Brain pericyte (primary cell): ENCODE measurements around the gene CRYBA1.
A peak's percentile ranks its signal among the peaks of the same experiment; 100 is the strongest.
"Not testable (repeated sequence)": the region's sequence is repeated elsewhere in the genome, so short reads cannot be mapped to it uniquely, and the experiment has no call there.

Source experiments
- DNase-seq: peaks from one replicate; pipeline ENCODE4 v3.0.0-alpha.2; 2012; ENCODE audit warnings: low read depth, low spot score

CRYBA1 gene

GRCh38 chr17:29238133-29238850 lies 8.4 kb upstream of the CRYBA1 start:
- no peak for DNase-seq

DNA sequence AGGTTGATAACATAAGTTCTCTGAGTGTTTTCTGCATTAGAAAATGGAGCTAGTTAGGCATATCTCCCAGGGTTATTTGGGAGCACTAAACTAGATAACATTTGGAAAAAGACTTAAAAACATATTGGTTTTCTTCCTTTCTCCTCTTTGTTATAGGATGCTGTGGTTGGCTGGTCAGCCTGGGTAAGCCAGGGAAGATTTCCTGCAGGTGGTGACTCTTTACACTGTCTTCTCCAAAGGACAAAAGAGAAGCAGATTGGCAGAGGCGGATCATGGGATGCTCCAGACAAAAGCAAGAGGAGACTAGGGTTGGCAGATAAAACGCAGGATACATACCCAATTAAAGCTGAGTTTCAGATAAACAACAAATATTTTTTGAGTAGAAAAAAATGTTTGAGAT lies 6.2 kb upstream of the CRYBA1 start:
- no peak for DNase-seq

DNA sequence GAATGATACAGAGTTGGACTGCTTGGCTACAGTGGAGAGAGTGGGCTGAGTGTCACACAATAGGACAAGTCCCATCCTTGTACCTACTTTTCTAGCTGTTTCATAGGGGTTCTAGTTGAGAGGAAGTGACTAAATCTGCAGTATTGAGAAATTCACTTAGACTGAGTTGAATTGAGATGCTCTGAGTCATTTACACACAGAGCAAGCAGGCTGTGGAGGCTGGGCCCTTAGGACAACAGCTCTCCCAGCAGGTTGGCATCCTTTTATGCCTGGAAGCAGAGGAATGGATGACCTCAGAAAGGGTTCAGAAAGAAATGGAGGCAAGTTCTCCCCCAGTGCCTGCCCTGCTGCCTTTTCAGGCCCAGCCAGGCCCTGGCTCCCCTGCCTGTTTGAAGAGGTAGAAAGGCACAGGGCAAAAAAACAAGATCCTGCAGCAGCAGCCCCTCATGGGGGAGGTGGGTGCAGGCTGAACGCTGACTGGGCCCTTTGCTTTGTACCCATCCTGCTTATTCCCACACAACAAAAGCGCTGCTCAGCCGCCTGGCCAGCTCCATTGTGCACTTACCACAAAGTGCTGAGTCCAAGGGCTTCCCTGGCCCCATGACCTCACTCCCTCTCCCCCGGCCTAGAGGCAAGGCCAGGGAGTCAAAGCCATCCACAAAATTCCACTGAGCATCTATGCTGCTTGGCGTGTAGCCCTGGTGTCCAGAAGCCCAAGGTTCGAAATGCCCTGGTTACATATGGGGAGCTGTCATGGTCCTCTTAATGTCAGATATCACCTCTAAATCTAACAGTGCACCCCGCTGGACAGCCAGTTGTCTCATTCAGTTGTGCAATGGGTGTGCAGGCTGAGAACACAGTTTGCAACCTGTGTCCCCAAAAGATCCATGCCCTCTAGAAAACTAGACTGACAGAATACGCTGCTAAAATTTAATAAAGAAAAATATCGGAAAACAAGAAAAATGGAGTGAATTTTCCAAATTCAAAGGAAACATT lies 5.4 kb upstream of the CRYBA1 start:
- DNase-seq: peak; percentile 91

GRCh38 chr17:29242051-29242450 lies 4.6 kb upstream of the CRYBA1 start:
- no peak for DNase-seq

DNA sequence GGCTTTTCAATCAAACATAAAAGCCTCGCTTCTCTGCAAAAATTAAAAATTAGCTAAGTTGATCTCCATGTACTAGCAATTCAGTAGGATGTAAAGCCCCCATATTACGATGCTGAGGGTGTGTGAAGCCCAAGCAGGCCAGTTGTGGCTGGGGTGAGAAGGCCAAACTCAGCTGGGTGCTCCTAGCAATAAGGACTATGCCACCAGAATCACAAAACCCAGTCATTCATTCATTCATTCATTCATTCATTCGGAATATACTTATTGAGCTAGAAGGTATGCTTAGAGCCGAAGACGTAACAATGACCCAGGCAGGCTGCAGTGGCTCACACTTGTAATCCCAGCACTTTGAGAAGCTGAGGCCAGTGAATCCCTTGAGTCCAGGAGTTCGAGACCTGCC lies 3.9 kb upstream of the CRYBA1 start:
- no peak for DNase-seq

DNA sequence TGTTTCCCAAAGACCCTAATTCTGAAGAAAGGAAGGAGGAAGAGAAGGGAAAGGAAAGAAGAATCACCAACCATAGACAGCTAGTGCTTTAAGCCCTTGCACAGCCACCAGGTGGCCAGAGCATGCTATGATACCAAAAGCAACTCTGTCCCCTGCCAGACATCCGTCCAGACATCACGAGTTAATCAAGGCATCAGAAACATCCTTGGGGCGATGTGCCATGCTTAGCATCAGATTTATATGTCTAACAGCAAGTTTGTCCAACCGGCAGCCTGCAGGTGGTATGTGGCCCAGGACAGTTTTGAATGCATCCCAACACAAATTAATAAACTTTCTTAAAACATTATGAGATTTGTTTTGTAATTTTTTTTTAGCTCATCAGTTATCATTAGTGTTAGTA lies 2.9 kb upstream of the CRYBA1 start:
- no peak for DNase-seq

DNA sequence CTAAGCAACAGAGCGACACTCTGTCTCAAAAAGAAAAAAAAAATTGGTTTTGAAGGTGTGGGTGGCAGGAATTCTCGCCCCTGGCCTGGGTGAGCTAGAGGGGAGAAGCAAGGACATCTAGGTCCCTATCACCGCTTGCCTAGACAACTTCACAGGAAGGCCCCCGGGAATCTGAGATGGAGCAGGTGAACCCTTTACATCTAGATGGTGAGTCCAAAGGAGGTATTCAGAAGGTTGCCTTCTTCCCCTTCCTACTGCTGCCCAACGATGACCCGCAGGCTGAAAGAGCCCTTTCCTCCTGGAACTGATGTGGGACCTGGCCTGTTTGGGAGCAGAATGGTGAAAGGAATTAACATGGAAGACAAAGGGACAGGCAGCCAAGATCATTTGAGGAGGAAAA lies 1.3 kb upstream of the CRYBA1 start:
- no peak for DNase-seq

DNA sequence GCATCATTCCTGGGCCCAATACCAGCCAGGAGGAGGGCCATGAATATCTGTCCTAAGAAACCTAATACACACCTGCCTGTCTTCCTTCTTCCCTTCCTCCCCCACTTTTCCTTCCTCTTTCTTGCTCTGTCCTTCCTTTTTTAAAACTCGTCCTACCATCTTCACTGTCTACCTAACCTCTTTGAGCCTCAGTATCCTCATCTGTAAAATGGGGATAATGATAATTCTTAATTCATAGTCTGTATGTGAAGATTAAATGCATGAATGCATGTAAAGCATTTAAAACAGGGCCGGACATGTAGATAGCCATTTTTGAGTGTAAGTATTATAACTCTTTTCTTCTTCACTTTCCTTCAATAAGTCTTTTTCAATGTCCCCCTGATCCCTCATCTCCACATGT lies 560 bp downstream of the CRYBA1 start:
- DNase-seq: no peak

DNA sequence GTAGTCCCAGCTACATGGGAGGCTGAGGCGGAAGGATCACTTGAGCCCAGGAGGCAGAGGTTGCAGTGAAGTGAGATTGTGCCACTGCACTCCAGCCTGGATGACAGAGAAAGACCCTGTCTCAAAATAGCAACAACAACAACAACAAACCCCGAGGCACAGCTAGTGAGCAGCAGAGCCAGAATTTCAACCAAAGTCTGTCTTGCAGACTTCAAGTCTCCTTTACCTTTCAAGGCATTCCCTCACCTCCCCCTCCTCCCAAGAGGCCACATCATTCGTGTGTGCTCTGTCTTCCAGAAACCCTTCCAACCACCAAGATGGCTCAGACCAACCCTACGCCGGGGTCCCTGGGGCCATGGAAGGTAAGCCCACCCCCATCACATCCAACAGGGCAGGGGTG lies 2.2 kb downstream of the CRYBA1 start:
- no peak for DNase-seq

- DNase-seq: no peak
These were observed 4.0 kb downstream of the CRYBA1 start for GRCh38 chr17:29250666-29251065.

DNA sequence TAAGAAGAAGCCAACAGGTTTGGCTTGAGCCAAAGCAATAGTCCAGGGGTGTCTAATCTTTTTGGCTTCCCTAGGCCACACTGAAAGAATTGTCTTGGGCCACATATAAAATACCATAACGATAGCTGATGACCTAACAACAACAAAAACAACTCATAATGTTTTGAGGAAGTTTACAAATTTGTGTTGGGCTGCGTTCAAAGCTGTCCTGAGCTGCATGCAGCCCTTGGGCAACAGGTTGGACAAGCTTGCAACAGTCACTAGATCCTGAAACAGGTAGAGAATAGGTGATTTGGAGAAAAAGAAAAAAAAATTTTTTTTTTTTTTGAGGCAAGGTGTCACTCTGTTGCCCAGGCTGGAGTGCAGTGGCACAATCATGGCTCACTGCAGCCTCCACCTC lies 4.5 kb downstream of the CRYBA1 start:
- no peak for DNase-seq

DNA sequence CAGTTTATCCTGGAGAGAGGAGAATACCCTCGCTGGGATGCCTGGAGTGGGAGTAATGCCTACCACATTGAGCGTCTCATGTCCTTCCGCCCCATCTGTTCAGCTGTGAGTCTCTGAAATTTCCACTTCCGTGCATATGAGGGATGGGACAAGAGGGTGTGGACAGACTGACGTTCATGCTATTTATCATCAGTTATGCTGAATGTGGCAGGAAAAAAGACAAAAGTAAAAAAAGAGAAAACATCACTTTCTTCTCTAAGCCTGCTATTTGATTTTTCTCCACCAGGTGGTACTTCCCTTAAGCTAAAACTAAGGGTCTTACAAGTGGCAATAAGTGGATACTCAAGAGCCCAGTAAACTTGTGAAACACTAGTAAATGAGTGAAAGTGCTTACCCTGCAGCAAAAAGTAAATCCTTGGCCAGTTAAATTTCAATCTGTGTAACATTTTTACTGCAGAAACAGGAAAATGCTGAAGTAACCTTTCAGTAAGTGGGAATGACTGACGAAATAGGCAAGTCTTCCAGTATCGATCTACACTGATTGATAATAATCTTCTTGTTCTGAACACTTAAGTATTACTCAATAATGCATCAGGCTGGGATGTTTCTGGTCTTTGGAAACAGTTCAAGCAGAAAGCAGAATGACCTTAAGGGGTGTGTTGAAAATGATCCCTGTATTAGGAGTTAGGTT lies 5.6 kb downstream of the CRYBA1 start:
- no peak for DNase-seq

DNA sequence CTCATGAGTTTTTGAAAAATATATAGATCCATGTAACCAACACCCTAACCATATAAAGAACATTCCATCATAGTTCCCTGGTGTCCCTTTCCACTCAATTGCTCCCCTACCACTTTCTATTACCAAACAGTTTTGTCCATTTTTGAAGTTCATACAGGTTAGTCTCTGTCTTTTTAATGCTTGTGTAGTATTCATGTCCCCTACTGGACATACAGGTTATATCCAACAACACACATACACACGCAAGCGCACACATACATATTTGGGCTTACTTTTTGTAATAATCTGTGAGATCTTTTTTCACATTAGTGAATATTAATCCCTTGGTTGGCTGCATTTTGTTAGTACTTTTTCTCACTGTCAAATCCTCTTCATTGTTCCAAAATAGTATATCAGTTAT lies 6.4 kb downstream of the CRYBA1 start:
- DNase-seq: no peak

DNA sequence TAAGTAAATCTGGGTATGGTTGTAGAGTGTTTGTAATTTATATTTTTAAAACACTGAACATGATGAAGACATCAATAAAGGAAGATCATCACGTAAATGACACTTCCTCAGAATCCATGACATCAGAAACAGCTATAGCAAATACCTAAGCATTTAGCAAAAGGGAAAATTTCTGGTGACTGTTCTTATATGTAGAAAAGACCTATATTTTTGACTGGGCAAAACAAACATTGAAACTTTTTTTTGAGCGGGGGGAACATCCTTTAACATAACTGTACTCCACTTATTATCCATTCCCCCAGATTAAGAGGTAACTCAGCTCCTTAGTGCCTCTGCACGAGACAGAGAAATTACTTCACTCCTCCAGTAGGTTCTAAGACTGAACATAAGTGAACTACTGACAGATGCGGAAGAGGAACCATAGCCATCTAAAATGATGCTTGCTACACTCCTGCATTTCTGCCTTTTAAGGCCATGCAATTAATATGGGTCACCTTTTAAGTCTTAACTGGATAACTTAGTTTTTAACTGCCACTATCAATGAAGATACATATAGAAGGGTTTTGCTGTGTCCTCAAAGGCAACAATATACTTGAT lies 9.4 kb downstream of the CRYBA1 start:
- no peak for DNase-seq

- no peak for DNase-seq
These were observed 10.2 kb downstream of the CRYBA1 start for GRCh38 chr17:29256735-29257466.

GRCh38 chr17:29257756-29258155 lies 11.1 kb downstream of the CRYBA1 start:
- DNase-seq: no peak

DNA sequence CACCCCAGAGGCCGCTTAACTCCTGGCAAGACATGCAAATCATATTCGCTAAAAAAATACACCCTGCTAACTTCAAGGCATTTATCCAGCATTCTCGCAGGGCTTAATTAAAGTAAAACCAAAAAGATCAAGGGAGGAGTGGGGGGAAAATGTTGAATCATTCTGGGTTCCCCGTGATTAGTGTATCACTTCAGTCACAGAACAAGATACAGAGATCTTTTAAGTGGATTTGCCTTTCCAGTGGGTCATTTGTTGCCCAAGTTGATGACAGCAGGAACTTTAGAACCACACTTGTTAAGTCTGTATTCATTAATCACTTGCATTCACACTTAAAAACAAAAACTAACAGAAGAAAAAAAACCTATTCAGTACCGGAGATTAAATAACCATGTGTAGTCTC lies 17.3 kb downstream of the CRYBA1 start:
- DNase-seq: no peak

DNA sequence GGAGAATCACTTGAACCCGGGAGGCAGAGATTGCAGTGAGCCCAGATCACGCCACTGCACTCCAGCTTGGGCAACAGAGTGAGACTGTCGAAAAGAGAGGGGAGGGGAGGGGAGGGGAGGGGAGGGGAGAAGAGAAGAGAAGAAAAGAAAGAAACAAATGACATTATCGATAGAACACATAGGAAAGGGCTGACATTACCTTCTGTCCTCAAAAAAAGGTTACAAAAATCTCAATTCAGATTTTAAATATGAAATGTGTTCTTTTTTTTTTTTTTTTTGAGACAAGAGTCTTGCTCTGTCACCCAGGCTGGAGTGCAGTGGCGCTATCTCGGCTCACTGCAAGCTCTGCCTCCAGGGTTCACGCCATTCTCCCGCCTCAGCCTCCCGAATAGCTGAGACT lies 25.3 kb downstream of the CRYBA1 start:
- DNase-seq: not testable (repeated sequence)

DNA sequence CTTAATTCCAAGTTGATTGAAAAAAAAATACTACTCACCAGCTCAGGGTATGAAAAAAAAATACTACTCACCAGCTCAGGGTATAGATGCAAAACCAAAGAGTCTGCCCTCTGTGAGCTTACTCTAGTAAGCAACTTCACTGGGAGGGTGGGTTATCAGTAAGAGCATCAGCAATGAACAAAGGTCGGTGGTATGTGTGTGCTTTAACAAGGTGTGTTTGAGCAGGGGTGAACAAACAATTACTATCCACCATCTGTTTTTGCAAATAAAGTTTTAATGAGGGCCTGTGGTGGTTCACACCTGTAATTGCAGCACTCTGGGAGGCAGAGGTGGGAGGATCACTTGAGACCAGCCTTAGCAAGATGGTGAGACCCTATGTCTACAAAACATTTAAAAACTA lies 27.3 kb downstream of the CRYBA1 start:
- no peak for DNase-seq

GRCh38 chr17:29278692-29279091 lies 32.0 kb downstream of the CRYBA1 start:
- no peak for DNase-seq

GRCh38 chr17:29279397-29280070 lies 32.9 kb downstream of the CRYBA1 start:
- DNase-seq: no peak
